GM12892 (cell line): ENCODE measurements around the gene SYCN.

ENCODE experiments used
- DNase-seq: peaks from one replicate; pipeline ENCODE4 v3.0.0; 2011; ENCODE audit not compliant: insufficient read length
- FAIRE-seq: peaks from 2 replicates; lab custom pipeline; 2011; peaks lifted over from hg19 to GRCh38; lab: Jason Lieb, UNC
- POLR2A ChIP-seq: IDR thresholded peaks from 2 replicates; pipeline ENCODE4 v1.6.1; 2011; ENCODE audit warnings: low read depth, low read length, control low read depth
- POLR2AphosphoS5 ChIP-seq: IDR thresholded peaks from 2 replicates; pipeline ENCODE4 v1.6.1; 2011; ENCODE audit warnings: low read depth, low read length, control low read depth
- TAF1 ChIP-seq: IDR thresholded peaks from 2 replicates; pipeline ENCODE4 v1.6.1; 2011; ENCODE audit warnings: low read depth, mild to moderate bottlenecking, control low read depth, low read length, borderline replicate concordance

The SYCN gene

DNA sequence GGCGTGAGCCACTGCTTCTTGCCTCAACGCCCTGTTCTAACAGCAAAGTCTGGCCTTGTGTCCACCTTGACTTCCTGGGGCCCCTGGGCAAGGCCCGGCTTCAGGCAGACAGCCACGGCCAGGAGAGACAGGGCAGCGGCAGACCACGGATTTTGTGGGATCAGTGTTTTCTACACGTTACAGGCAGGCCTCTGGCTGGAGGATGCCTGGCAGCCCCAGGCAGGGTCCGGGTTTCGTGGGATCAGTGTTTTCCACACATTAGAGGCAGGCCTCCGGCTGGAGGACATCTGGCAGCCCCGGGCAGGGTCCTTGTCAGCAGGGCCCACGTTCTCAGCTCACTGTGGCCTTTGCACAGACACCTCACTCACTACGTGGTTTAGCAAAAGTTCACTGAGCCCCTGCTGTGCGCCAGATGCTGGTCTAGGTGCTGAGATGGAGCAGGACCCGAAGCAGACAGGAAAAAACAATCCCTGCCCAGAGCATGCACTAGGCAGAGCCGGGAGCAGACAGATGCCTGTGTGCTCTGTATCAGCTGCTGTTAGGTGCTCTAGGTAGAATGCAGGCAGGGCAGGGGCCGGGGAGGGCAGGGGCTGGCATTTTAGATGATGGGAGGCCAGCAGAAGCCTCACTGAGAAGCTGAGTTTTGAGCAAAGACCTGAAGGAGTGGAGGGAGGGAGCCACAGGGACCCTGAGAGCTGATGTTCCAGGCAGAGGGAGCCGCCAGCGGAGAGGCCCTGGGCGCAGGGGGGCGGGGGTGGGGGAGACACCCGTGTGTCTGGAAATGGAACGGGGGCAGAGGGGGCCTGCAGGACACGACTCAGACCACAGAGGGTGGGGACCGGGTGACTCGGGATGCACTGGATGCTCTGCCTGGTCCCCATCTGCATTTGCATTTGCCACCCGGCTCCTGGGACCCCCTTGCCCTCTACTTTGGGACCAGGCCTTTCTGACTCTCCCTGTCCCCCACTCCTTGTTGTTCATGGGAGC lies 32.3 kb downstream of the SYCN start:
- no peak for FAIRE-seq
- TF ChIP-seq POLR2AphosphoS5 = no peak
- no peak for TF ChIP-seq TAF1
- TF ChIP-seq POLR2A = no peak
- DNase-seq = no peak

DNA sequence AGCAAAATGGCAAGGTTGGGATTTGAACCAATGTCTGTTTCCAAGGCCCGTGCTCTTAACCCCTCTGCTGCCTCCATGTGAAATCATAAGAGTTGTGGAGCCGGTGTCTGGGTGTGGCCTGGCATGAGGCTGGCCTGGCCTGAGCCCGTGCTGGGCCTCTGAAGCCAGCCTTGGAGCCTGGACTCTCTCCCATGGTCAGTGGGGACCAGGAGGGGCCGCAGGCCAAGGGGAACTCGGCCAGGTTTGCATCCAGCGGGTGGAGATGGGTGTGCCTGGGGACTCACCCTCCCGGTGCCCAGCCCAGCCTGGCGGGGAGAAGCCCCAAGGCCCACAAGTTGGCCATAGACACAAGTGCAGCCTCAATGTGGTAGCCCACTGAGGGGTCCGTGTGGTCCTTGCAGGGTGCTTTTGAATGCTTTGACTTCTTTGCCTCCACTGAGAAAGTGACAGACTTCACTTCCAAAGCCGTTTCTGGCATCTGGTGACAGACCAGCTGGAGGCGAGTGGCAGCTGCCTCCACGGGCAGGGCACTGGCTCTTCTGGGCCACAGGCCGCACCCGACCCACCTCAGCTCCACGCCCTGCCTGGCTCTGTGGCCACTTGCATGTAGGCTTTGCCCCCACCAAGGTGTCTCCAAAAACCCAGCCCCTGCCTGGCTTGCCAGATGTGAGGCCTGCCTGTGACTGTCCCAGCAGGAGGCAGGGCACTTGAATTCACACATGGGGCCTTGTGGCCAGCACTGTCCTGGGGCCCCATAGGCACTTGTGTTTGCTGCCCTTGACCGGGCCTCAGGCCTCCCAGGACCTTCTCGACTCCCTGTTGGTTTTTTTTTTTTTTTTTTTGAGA lies 33.5 kb downstream of the SYCN start:
- DNase-seq (no peak), FAIRE-seq (no peak)
- TF ChIP-seq TAF1 = no peak
- no peak for TF ChIP-seq POLR2A
- TF ChIP-seq POLR2AphosphoS5 = no peak

DNA sequence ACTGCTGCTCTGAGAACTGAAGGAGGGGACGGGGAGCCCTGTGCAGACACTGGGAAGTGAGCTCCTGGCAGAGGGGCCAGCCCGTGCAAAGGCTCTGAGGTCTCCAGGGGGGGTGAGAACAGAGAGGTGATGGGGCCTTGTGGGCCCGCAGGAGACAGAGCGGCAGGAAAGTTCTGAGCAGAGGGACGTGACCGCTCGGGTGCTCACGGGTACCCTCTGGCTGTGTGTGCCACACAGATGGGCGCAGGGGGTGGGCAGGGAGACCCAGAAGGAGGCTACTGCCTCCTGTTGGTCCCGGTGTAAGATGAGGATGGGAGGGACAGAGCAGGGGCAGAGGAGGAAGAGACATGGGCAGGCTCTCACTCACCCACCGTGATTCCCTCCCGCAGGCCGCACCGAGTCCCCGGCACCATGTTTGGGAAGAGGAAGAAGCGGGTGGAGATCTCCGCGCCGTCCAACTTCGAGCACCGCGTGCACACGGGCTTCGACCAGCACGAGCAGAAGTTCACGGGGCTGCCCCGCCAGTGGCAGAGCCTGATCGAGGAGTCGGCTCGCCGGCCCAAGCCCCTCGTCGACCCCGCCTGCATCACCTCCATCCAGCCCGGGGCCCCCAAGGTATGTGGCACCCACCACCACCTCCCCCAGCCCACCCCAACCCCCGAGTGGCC lies 34.8 kb downstream of the SYCN start:
- DNase-seq (no peak), FAIRE-seq (no peak)
- no peak for TF ChIP-seq TAF1
- no peak for TF ChIP-seq POLR2A
- TF ChIP-seq POLR2AphosphoS5 = no peak

DNA sequence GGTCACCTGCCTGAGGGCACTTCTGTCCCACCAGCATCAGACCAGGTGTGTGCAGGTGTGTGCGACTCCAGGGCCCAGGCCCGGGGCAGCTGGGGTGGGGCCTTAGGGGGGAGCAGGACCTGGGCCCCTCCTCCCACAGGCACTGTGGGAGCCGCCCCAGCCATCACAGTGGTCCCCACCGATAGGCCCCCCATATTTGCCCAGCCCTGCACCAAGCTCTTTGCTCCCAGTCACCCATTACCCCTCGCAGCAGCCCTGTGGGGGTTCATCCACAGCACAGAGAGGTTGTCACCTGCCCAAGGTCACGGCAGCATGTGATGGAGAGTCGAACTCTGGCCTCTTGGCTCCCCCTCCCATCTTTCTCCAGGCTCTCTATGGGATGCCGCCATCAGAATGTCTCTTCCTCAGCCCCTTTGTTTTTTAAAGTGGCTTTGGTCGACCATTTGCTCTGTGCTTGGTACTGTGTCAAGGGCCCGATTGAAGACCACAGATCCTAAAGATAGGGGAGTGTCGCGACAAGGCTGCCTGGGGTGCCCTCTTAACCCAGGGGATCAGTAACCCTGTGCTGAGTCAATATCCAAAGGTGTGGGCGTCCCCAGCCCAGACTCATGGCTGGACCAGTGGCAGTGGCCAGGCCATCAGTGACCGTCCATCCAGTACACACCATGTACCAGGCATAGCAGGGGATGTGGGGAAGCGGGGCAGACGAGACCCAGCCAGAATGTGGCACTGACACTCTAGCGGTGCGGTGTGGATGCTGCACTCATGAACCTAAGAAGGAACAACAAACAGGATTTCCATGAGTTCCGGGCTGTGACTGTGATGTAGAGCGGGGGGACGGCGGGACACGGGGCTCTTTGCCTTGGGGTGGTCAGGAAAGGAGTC lies 35.6 kb downstream of the SYCN start:
- DNase-seq = no peak
- no peak for FAIRE-seq
- TF ChIP-seq POLR2A (no peak), TAF1 (no peak), POLR2AphosphoS5 (no peak)

DNA sequence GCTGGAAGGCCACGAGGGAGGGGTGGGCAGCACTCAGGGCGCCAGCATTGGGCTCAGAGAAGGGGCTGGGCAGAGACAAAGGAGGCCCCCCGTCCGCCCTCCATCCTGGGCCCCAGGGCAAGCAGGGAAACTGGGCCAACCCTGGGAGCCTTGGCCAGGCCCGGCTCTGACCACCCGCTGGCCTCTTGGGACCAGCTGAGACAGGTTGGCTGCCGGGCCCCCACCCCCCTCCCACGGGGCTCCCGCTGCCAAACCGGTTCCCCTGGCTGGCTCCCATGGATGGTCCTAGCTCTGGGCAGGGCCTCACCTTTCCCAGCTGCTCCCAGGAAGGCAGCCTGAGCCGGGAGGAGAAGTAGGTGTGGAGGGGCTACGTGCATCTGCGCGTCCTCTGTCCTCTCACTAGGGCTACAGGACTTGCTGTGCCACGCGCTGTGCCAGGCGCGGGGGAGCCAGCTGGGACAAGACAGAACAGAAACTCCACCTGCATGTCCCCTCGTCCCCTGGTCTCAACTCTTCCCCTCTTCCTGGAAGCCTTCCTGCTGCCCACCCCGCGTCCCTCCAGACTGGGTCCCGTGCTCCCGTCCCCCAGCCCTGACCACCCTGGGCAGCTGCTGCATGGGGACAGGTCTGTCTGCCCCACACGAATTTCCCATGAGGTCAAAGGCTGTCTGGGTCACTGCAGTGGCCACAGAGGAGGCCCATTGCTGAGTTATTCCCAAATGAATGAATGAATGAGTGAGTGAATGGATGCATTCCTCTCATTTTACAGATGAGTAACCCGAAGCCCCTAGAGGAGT lies 36.4 kb downstream of the SYCN start:
- DNase-seq (no peak), FAIRE-seq (no peak)
- no peak for TF ChIP-seq POLR2A
- no peak for TF ChIP-seq TAF1
- TF ChIP-seq POLR2AphosphoS5 = no peak

DNA sequence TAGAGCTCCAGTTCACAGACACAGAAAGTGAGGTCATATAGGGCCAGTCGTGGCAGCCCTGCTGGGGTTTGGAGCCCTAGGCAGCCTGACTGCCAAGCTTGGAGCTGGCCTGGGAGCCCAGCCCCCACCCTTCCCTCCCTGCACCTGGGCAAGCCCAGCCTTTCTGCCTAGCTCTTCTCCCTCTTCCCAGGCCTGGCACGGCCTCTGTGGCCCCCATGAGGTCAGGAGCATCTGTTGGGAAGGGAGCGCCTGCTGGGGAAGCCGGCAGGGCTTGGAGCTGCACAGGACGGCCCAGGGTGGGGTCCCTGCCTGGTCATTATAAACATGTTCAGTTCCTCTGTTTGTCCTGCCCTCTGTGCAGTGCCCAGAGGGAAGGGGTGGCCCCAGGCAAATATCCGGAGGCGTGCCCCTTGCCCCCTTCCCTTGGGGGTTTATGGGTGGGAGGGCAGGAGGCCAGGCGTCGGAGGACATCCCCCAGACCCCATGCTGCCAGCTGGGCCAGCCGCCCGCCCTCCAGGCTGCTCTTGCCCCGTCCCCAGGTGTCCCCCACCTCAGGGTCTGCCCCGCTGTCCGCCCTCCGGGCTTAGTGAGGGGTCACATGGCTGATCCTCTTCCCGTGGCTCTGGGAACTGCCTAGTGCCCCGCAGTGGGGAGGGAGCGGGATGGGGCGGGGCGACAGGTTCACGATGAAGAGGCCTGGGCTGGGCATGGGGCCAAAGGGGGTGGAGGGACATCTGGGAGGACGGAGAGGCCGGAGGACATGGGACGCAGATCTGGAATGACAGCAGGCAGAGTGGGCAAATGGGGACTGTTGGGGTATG lies 37.3 kb downstream of the SYCN start:
- TF ChIP-seq POLR2AphosphoS5 (no peak), TAF1 (no peak), POLR2A (no peak)
- FAIRE-seq = no peak
- DNase-seq = no peak

DNA sequence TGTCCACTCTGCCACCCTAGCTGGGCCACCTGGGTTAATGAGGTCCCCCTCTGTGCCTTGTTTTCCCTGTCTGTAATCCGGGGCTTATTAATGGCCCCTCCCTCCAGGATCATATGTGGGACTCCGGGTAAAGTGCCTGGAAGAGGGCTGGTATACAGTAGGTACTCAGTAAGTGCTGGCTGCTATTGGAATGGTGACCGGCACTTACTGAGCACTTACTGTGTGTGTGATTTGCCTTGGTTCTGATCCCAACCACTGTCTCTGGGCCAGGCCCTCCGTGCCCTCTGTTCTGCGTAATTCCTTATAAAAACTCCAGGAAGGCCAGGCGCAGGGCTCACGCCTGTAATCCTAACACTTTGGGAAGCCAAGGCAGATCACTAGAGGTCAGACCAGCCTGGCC lies 38.2 kb downstream of the SYCN start:
- no peak for TF ChIP-seq TAF1
- no peak for TF ChIP-seq POLR2AphosphoS5
- TF ChIP-seq POLR2A = no peak
- DNase-seq = no peak
- no peak for FAIRE-seq

DNA sequence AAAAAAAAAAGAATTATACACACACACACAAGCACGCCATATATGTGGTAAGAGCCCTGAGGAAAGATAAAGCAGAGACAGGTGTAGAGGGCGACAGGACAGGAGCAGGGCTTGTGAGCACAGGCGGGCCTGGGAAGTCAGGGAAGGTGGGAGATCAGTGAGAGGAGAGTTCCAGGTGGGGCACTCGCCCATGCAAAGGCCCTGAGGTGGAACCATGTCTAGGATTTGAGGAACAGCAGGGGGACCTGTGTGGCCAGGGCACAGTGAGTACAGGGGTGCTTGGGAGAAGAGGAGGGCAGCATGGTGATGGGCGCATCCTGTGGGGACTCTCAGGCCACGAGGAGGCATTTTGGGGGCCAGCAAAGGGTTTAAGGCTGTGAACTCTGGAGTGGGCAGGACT lies 39.8 kb downstream of the SYCN start:
- FAIRE-seq = no peak

DNA sequence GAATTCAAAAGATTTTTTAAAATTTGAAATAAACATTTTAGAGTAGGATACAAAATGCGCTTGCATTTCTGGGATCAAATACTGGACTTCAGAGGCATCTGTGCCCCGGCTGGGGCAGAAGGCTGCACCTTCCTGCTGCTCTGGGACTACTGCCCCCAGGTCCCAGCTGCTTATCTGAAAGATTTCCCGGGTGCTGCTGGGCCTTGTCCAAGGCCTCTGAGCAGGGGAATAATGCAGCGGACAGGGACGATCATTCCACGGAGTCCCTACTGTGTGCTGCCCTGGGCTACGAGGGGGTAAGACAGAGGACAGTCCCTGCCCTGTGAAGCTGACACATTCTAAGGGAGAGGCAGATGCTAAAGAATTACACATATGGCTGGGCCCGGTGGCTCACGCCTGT lies 40.4 kb downstream of the SYCN start:
- no peak for DNase-seq
- no peak for FAIRE-seq
- TF ChIP-seq POLR2A (no peak), TAF1 (no peak), POLR2AphosphoS5 (no peak)

More for the DNA sequence above, 39.8 kb downstream of the SYCN start:
- DNase-seq = no peak
- TF ChIP-seq POLR2A = no peak
- no peak for TF ChIP-seq POLR2AphosphoS5
- TF ChIP-seq TAF1 = no peak

DNA sequence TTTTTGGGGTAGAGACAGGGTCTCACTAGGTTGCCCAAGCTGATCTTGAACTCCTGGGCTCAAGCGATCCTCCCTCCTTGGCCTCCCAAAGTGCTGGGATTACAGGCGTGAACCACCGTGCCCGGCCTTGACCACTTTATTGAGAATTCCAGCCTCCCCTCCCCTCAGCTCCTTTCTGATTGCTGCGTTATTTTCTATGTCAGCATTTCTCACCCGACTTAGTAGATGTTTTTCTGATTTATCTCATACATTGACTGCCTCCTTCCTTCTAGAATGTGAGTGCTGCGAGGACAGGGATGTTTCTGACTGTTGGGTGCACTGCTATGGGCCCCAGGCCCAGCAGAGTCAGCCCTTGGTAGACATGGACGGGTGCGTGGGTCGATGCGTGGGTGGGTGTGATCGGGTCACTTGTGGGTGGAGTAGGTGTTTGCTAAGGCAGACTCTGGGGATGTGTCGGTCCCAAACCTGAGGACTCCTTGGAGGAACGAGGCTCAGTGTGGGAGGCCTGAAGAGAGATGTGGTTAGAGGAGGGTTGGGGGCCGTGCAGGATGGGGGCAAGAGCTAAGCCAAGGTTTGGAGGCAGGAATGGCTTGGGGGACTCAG lies 41.5 kb downstream of the SYCN start:
- DNase-seq (no peak), FAIRE-seq (no peak)
- TF ChIP-seq POLR2A (no peak), TAF1 (no peak), POLR2AphosphoS5 (no peak)
